Hindlimb muscle (tissue), 1 donor: ENCODE results near the gene PLEKHB1. TPM values are rescaled to one million over a fixed set of nuclear protein-coding genes. Genes with fewer than 3 reads are reported as not detected.

ENCODE experiments used
- DNase-seq: peaks from one replicate; pipeline ENCODE4 v3.0.0-alpha.2; 2013
- polyA plus RNA-seq: library from polyadenylated mRNA; unstranded; fragments of 120-200 nt; gene quantifications from one replicate; pipeline ENCODE4 v1.2.1, GENCODE V29; 2013; ENCODE audit not compliant: insufficient read length

Gene PLEKHB1
- polyA plus RNA-seq, 1 donor: 0.99 TPM

- DNase-seq: no peak
Measured at GRCh38 chr11:73693899-73694525, 47.6 kb downstream of the PLEKHB1 start.

DNA sequence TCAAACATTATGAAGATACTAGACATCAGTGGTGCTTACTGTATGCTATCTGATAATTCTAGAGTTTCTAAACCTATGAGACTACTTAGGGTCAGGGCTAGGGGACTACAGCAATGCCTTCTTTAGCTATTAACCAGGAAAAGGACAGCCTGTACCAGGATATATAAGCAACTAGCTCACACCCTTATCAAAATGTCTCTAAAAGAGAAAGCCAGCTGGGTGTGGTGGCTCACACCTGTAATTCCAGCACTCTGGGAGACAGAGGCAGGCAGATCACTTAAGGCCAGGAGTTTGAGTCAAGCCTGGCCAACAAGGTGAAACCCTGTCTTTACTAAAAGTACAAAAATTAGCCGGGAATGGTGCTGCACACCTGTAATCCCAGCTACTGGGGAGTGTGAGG, 58.7 kb downstream of the PLEKHB1 start:
- no peak for DNase-seq

DNA sequence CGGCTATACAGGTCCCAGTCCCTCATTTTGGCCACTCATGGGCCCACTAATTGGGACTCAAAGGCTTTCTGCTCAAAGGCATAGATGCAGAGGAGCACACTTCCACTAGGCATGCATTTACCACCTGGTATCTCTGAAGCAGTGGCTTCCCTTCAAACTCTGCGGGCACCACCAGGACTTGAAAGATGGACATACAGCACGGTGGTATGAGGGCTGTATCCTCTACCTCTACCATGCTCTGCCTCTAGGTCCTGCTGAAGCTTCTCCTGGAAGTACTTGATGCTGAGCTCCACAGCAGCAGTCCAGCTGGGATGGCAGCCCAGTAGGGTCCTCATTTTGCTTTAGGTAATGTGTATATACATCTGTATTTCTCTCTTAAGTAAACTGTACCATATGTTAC, 64.6 kb downstream of the PLEKHB1 start:
- no peak for DNase-seq

Other genes with a start within 250 kb of the PLEKHB1 start
- gene FAM168A, start 48.5 kb upstream of the PLEKHB1 start, polyA plus RNA-seq: 24.2 TPM
- gene RAB6A, start 114.5 kb downstream of the PLEKHB1 start, polyA plus RNA-seq: 87.8 TPM
- 35.9 TPM for gene MRPL48, start 141.3 kb downstream of the PLEKHB1 start, polyA plus RNA-seq
- gene COA4, start 230.3 kb downstream of the PLEKHB1 start, polyA plus RNA-seq: 81.9 TPM
- gene PAAF1, start 230.4 kb downstream of the PLEKHB1 start, polyA plus RNA-seq: 46.4 TPM